ENCODE results near the gene ATXN2. TPM values are rescaled to one million over a fixed set of nuclear protein-coding genes. Genes with fewer than 3 reads are reported as not detected.

The ATXN2 gene
- total and polyA plus RNA-seq, 9 of the 15 experiments (the other 6 are each of a cell fraction or from before 2014, with no cell fraction given): 16.8 to 67.8 (median 29.3) TPM

DNA sequence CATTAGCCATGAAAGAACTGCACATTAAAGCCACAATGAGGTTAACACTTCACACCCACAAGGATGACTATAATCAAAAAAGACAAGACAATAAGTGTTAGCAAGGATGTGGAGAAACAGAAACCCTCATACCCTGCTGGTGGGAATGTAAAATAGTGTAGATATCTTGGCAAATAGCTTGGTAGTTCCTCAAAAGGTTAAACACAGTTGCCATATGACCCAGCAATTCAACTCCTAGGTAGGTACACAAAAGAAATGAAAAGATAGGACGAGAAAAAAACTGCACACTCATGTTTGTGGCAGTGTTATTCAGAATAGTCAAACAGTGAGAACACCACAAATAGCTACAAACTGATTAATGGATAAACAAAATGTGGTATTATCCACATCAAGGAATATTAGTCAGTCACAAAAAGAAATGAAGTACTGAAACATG, 93.5 kb downstream of the ATXN2 start (continued):
- no peak for TF ChIP-seq ZNF444 (CRISPR knock-in tag; IDR thresholded peaks at IDR 0.05)
- no peak for TF ChIP-seq NEUROD1 (IDR thresholded peaks at IDR 0.05; ENCODE audit: borderline replicate concordance, low read depth, low read length, partially characterized antibody)
- TF ChIP-seq, protein P1, sequence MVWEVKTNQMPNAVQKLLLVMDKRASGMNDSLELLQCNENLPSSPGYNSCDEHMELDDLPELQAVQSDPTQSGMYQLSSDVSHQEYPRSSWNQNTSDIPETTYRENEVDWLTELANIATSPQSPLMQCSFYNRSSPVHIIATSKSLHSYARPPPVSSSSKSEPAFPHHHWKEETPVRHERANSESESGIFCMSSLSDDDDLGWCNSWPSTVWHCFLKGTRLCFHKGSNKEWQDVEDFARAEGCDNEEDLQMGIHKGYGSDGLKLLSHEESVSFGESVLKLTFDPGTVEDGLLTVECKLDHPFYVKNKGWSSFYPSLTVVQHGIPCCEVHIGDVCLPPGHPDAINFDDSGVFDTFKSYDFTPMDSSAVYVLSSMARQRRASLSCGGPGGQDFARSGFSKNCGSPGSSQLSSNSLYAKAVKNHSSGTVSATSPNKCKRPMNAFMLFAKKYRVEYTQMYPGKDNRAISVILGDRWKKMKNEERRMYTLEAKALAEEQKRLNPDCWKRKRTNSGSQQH (CRISPR knock-in tag; IDR thresholded peaks at IDR 0.05): no peak
- no peak for TF ChIP-seq ZNF384 (IDR thresholded peaks at IDR 0.05; ENCODE audit: low read depth, low read length)
- TF ChIP-seq TRIM24 (IDR thresholded peaks at IDR 0.05): no peak
- no peak for TF ChIP-seq POU5F1 (IDR thresholded peaks at IDR 0.05; ENCODE audit: borderline replicate concordance, low read depth, low read length, partially characterized antibody)
- TF ChIP-seq HNRNPL (IDR thresholded peaks at IDR 0.05; ENCODE audit: low read depth, low read length): no peak
- TF ChIP-seq ZNF23 (CRISPR knock-in tag; IDR thresholded peaks at IDR 0.05): no peak
- no peak for TF ChIP-seq HDAC6 (IDR thresholded peaks at IDR 0.05; ENCODE audit: low read depth, low read length)
- TF ChIP-seq ZNF282 (CRISPR knock-in tag; IDR thresholded peaks at IDR 0.05): no peak
- TF ChIP-seq, protein P2, sequence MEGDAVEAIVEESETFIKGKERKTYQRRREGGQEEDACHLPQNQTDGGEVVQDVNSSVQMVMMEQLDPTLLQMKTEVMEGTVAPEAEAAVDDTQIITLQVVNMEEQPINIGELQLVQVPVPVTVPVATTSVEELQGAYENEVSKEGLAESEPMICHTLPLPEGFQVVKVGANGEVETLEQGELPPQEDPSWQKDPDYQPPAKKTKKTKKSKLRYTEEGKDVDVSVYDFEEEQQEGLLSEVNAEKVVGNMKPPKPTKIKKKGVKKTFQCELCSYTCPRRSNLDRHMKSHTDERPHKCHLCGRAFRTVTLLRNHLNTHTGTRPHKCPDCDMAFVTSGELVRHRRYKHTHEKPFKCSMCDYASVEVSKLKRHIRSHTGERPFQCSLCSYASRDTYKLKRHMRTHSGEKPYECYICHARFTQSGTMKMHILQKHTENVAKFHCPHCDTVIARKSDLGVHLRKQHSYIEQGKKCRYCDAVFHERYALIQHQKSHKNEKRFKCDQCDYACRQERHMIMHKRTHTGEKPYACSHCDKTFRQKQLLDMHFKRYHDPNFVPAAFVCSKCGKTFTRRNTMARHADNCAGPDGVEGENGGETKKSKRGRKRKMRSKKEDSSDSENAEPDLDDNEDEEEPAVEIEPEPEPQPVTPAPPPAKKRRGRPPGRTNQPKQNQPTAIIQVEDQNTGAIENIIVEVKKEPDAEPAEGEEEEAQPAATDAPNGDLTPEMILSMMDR (IDR thresholded peaks at IDR 0.05 in 2 of 3, conservative IDR thresholded peaks at IDR 0.05 in 1 of 3; ENCODE audit: insufficient read depth in 2 of 3, low read depth in 1 of 3, low read length in 3 of 3): 0 out of 6 replicates have a peak, but pooled peaks of 1 of the 3 experiments have one; percentile 14
- TF ChIP-seq MAFG (tag; conservative IDR thresholded peaks at IDR 0.05): peak; percentile 75
- peak; percentile 70 for TF ChIP-seq C11orf30 (IDR thresholded peaks at IDR 0.05; ENCODE audit: low read depth)
- TF ChIP-seq CHD4 (IDR thresholded peaks at IDR 0.05; ENCODE audit: insufficient read depth, insufficient replicate concordance, low read depth, low read length, poor library complexity, severe bottlenecking): no peak
- TF ChIP-seq, protein P3, sequence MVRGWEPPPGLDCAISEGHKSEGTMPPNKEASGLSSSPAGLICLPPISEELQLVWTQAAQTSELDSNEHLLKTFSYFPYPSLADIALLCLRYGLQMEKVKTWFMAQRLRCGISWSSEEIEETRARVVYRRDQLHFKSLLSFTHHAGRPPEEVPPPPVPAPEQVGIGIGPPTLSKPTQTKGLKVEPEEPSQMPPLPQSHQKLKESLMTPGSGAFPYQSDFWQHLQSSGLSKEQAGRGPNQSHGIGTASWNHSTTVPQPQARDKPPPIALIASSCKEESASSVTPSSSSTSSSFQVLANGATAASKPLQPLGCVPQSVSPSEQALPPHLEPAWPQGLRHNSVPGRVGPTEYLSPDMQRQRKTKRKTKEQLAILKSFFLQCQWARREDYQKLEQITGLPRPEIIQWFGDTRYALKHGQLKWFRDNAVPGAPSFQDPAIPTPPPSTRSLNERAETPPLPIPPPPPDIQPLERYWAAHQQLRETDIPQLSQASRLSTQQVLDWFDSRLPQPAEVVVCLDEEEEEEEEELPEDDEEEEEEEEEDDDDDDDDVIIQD (CRISPR knock-in tag; IDR thresholded peaks at IDR 0.05): no peak
- no peak for TF ChIP-seq ELF4 (CRISPR knock-in tag; IDR thresholded peaks at IDR 0.05)
- TF ChIP-seq TEAD1 (CRISPR knock-in tag; IDR thresholded peaks at IDR 0.05): 0 out of 4 replicates have a peak, but pooled peaks of 1 of the 2 experiments have one; percentile 37
- no peak for TF ChIP-seq ZKSCAN8 (CRISPR knock-in tag; IDR thresholded peaks at IDR 0.05)
- peak; percentile 83 for TF ChIP-seq ZNF316 (IDR thresholded peaks at IDR 0.05)
- no peak for TF ChIP-seq ETV1 (tag; conservative IDR thresholded peaks at IDR 0.05; ENCODE audit: low read depth)
- TF ChIP-seq SP1 (CRISPR knock-in tag; IDR thresholded peaks at IDR 0.05): no peak
- no peak for TF ChIP-seq ZNF695 (CRISPR knock-in tag; IDR thresholded peaks at IDR 0.05)
- TF ChIP-seq ADNP (tag; IDR thresholded peaks at IDR 0.05): no peak
- TF ChIP-seq GATAD2B (IDR thresholded peaks at IDR 0.05; ENCODE audit: borderline replicate concordance): no peak
- TF ChIP-seq ERF (CRISPR knock-in tag; IDR thresholded peaks at IDR 0.05): no peak
- no peak for TF ChIP-seq PHB2 (IDR thresholded peaks at IDR 0.05; ENCODE audit: low read depth)

Measured in K562 (cell line).